NCI-H524 treated with DMSO at 0.1 percent for 48 hours (cell line): Measurements from ENCODE around the gene TNFRSF18.

Experiments used
- DNase-seq: peaks from one replicate; lab custom pipeline; 2025; lab: John Stamatoyannopoulos, UW

The TNFRSF18 gene

GRCh38 chr1:1213345-1214265 lies 7.2 kb upstream of the TNFRSF18 start, which contains the start of gene TNFRSF4:
TNFRSF4 (minus strand) TSS chr1:1214153; CDS start chr1:1214127, 26 bp downstream.
- no peak for DNase-seq

- DNase-seq: no peak
Observed at GRCh38 chr1:1212780-1213344, 6.5 kb upstream of the TNFRSF18 start.

GRCh38 chr1:1211541-1212441 lies 5.4 kb upstream of the TNFRSF18 start:
- DNase-seq: no peak

- no peak for DNase-seq
Observed at GRCh38 chr1:1210726-1211540, 4.5 kb upstream of the TNFRSF18 start.

GRCh38 chr1:1208713-1209433 lies 2.5 kb upstream of the TNFRSF18 start:
- no peak for DNase-seq

- DNase-seq: no peak
Observed at GRCh38 chr1:1207571-1207892, 1.1 kb upstream of the TNFRSF18 start.

GRCh38 chr1:1206966-1207531 lies 657 bp upstream of the TNFRSF18 start:
- no peak for DNase-seq

- DNase-seq: no peak
Observed at GRCh38 chr1:1205769-1206375, 520 bp downstream of the TNFRSF18 start.

GRCh38 chr1:1204998-1205768 lies 1.2 kb downstream of the TNFRSF18 start:
- no peak for DNase-seq

- DNase-seq: no peak
Observed at GRCh38 chr1:1204425-1204920, 1.9 kb downstream of the TNFRSF18 start.

GRCh38 chr1:1203561-1204424 lies 2.6 kb downstream of the TNFRSF18 start:
- DNase-seq: no peak

GRCh38 chr1:1202831-1203560 lies 3.4 kb downstream of the TNFRSF18 start:
- no peak for DNase-seq

- DNase-seq: no peak
Observed at GRCh38 chr1:1200876-1201810, 5.2 kb downstream of the TNFRSF18 start.

- no peak for DNase-seq
Observed at GRCh38 chr1:1199961-1200875, 6.2 kb downstream of the TNFRSF18 start.
